GM15510 (cell line): Measurements from ENCODE around the gene KIAA1217.

ENCODE experiments used
- POLR2A ChIP-seq: IDR thresholded peaks from 3 replicates; pipeline ENCODE4 v1.6.1; 2011; ENCODE audit warnings: borderline replicate concordance; ENCODE audit not compliant: insufficient read length; ENCODE audit errors: extremely low read depth

Gene KIAA1217

GRCh38 chr10:24446739-24447138 is 237.8 kb downstream of the KIAA1217 start:
- no peak for TF ChIP-seq POLR2A

GRCh38 chr10:24448351-24448999 is 239.5 kb downstream of the KIAA1217 start:
- no peak for TF ChIP-seq POLR2A

GRCh38 chr10:24449321-24449740 is 240.4 kb downstream of the KIAA1217 start:
- TF ChIP-seq POLR2A: no peak

GRCh38 chr10:24449769-24450310 is 240.9 kb downstream of the KIAA1217 start:
- no peak for TF ChIP-seq POLR2A

- no peak for TF ChIP-seq POLR2A
Measured at GRCh38 chr10:24451325-24451820, 242.4 kb downstream of the KIAA1217 start.

GRCh38 chr10:24452030-24452429 is 243.1 kb downstream of the KIAA1217 start:
- no peak for TF ChIP-seq POLR2A

GRCh38 chr10:24453404-24453830 is 244.5 kb downstream of the KIAA1217 start:
- TF ChIP-seq POLR2A: no peak

- no peak for TF ChIP-seq POLR2A
Measured at GRCh38 chr10:24453973-24454372, 245.0 kb downstream of the KIAA1217 start.

- TF ChIP-seq POLR2A: no peak
Measured at GRCh38 chr10:24455447-24455846, 246.5 kb downstream of the KIAA1217 start.

GRCh38 chr10:24456322-24456721 is 247.4 kb downstream of the KIAA1217 start:
- TF ChIP-seq POLR2A: no peak

GRCh38 chr10:24457661-24458318 is 248.9 kb downstream of the KIAA1217 start:
- TF ChIP-seq POLR2A: no peak

GRCh38 chr10:24459836-24460235 is 250.9 kb downstream of the KIAA1217 start:
- no peak for TF ChIP-seq POLR2A

- no peak for TF ChIP-seq POLR2A
Measured at GRCh38 chr10:24462291-24462813, 253.4 kb downstream of the KIAA1217 start.

GRCh38 chr10:24462889-24463552 is 254.1 kb downstream of the KIAA1217 start:
- TF ChIP-seq POLR2A: no peak

GRCh38 chr10:24463611-24464426 is 254.9 kb downstream of the KIAA1217 start:
- no peak for TF ChIP-seq POLR2A
